Skeletal muscle cell (primary cell): ENCODE measurements around the gene DTNBP1.

Source experiments
- DNase-seq: peaks from one replicate; pipeline ENCODE4 v3.0.0-alpha.2; 2010; ENCODE audit warnings: low read depth
- H3K4me3 ChIP-seq: 2 replicates; pipeline ENCODE4 v1.5.1; 2011; ENCODE audit warnings: low read depth, mild to moderate bottlenecking, control low read depth, low read length, moderate library complexity

Gene DTNBP1

DNA sequence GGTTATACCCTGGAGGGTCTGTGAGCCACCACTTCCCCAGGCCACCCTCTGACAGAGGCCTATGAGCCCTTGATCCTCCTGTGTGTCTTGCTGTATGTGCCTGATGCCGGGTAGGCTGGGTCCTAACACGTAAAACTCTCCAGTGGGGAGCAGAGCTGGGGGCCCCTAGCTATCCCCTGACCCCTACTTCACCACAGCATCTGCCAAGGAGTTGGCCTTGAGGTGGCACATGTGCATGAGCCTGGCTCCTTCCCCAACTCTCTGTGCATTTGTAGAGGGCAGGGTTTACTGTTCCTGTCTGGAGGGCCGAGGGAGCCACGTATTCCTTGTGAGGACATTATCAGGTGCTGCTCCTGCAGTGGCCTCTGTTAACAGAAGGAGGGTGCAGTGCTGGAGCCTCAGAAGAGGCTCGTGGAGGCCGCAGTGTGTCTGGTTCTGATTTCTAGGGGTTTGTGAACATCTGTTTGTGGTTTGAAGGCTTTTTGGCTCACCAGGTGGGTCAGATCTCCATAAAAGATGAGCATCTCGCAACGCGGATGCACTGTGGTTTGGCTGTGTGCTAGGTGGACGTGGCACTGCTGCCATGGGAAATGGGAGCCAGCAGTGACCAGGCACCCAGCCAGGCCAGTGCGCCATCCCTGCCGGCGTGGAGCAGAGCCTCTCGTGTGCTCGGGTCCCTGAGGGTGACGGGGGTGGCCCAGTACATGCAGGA lies 152.1 kb downstream of the DTNBP1 start:
- H3K4me3 ChIP-seq = no peak overlapping the region
- no peak for DNase-seq

DNA sequence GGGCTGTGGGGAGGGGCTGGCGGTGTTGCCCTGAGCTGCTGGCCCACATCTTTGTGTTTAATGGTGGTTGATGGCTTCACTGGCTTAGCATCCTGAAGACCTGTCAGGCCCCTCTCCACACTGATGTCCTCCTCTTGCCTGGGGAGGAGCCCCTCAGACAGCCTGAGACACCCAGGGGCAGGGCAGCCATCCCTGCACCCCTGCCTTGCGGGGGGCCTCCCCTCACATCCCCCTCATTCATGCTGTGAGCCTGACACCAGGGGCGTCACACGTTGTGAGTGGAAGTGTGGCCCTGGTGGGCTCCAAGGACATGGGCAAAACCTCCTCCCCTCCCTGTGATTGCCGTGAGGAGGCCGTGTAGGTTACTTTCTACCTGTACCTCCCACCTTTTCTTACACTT lies 152.7 kb downstream of the DTNBP1 start:
- H3K4me3 ChIP-seq = no peak overlapping the region
- DNase-seq = no peak

DNA sequence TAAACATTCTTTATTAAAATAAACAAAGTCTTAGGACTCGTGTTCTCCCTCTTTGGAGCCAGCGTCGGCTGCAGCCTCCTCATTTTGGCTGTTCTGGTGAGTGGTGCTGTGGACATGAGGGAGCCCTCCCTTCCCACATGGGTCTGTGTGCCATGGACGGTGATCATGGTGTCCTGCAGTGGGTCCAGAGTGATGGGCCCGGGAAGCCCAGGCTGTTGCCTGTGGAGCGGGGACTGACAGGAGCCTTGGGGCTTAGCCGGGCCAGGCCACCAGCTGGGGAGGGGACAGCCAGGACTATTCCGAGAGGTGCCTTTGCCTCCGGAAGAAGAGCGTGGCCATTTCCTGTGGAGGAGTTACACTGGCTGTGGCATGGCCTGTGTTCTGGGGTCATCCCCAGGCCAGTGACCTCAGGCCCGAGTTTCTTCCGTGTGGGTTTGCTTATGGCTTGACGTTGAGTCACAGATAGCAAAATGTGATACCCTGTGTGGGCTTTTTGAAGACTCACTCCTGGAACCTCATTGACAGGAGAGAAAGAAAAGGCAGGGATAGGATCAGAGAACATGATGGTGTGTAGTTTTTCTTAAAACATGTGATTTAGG lies 153.4 kb downstream of the DTNBP1 start:
- no peak overlapping the region for H3K4me3 ChIP-seq
- no peak for DNase-seq

DNA sequence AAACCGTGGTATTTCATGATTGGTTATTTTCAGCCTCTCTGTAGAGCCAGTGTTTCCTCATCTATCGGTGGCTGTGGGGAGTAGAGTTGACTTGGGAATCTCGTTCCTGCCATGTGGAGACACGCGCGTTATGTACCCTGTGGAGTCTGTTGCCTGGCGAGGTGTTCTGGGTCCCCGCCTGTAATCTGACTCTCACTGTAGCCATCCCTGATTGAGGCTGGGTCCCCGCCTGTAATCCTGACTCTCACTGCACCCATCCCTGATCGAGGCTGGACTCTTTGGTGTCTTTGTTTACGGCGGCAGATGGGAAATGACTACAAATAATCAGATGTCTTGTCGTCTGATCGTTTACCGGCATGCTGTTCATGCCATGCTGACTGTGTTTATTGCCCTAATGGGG lies 153.9 kb downstream of the DTNBP1 start:
- no peak for DNase-seq

DNA sequence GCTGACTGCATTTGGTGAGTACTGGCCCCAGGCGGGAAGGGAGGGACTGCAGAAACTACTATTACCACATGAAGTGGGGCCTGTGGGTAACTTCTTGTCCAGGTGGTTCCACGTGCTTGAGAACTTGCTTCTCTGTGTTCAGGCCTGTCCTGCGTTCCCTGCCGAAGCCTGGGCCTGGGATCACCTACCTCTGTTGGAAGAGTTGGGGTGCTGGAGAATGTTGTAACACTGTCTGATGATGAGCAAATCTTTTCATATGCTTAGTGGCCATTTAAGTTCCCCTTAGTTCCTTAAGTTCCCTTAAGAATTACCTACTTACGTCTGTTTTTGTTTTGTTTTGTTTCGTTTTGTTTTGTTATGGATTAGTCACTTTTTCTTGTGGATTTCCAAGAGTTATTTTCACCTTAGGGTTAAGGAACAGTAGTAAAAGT lies 154.4 kb downstream of the DTNBP1 start:
- no peak overlapping the region for H3K4me3 ChIP-seq
- DNase-seq = no peak

More for the DNA sequence above, 153.9 kb downstream of the DTNBP1 start:
- no peak overlapping the region for H3K4me3 ChIP-seq

DNA sequence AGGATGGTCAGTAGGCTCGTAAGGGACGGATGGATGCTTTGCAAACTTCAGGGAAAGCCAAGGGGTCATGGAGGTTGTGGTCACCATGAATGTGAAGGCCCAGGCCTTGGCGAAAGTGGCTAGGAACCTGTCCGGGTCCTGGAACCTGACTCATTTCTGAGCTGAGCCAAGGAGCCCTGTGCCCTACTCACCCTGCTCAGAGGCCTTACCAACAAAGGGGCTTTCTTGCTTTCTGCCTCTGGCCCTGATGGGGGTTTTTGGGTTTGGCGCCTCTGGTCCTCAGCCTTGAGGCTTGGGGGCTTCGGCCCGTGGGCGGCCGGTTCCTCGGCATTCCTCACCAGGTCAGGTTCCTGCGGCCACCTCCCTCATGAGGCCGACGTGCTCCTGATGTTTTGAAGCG lies 155.1 kb downstream of the DTNBP1 start:
- no peak overlapping the region for H3K4me3 ChIP-seq
- DNase-seq = no peak

DNA sequence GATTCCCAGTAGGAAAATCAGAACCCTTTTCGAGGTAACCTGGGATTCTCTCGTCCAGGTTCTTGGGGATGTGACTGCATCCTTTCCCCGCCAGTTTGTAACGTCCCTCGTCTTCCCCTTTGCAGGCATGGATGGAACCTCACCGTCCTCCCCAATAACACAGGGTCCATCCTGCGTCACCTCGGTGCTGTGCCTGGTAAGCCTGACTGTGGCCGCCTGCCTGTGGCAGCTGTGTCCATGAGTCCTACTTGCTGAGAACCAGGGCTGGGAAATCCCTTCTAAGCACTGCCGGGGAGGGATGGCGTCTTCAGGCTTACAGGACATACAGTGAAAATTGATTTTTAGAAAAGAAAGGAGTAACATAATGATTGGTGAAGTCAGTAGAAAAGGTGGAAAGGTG lies 155.6 kb downstream of the DTNBP1 start:
- H3K4me3 ChIP-seq = no peak overlapping the region
- DNase-seq = no peak

DNA sequence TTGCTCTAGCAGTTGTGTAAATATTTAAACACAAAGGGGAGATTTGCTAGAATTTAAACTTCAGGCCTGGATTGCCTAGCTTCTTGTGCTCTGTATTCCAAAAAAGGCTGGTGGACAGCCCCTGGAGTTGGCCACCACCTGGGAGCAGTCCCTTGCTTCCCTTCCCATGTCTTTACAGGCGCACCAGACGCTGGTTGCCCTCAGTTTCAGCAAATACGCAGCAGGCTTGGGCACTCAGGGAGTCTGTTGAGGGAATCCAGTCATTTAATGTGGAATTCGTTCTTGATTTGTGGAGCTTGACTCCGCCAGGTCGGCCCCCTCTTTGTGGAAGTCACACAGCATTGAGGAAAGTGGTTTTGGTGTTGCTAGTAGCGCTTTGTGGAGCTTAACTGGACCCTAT lies 156.8 kb downstream of the DTNBP1 start:
- DNase-seq = no peak
- H3K4me3 ChIP-seq = no peak overlapping the region

DNA sequence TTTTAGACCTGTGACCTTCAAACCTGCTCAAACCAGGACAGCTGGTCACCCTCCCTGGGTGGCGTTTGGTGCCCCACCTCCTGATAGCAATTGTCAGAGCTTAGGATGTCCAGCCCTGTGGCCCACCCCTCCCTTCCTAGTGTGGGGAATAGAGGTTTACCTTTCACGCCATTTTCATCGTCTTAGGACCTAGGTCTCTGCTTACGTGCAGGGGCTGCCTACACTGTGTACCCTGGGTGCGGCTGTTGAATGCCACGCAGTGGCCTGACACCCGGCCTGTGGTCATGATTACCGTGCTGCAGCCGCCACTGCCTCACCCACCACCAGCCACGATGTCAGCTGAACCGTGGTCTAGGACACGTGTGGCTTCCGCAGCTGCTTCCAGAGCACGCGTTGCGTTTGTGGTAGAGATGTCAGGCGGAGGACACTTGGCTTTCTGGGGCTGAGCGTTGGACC lies 157.3 kb downstream of the DTNBP1 start:
- DNase-seq = peak; percentile 53
- no peak overlapping the region for H3K4me3 ChIP-seq

DNA sequence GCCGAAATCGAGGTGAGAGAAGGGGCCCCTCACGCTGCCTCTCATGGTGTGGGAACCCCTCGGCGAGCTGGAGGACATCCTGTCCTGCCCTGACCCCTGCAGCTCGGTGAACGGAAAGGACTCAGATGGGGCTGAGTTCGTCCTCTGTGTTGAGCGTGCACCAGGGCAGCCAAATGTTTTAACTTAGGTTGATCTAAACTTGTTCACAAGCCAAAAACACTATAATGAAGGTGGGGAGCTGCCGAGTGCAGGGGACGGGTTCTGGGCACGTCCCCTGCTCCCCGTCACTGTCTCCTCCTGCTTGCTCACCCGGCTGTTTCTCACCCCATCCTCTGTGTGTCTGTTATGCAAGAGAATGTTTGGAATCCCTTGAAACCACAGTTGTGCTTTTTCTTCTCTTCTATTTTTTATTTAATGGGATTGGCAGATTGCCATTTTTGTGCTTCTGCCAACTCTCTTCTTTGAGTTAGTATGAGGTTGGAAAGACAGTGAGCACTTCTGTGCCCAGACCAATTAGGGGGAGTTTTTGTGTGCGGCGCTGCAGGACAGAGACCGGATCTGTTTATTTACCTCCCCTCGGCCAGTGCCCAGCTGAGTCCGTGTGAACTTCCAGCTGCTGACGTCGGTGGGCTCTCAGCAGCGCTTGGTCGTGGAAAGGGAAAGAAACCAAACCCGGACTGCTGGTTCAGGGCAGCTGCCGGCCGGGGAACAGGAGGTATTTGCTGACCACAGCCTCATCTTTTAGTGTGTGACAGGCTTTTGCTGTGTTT lies 158.1 kb downstream of the DTNBP1 start:
- H3K4me3 ChIP-seq = peak overlapping the region; percentile 21
- peak; percentile 98 for DNase-seq

DNA sequence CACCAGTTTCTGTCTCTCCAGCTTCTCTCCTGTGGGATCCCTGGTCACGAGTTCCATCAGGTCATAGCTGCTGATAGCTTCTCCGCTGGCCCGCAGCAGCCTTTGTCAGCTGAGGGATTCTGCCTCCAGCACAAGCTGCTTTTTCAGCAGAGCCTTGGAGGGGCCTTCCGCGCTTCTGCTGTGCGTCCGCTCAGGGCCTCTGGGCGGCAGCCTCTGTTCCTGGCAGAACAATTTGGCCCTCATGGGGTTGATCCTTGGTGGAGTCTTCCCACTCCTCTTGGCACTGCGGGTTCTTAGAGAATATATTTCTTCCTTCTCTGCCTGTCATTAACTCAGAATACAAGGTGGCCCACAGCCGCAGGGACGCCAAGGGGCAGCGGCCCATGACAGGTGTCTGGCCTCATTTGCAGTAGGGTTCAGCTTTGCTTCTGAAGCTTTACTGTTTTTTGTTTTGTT lies 158.8 kb downstream of the DTNBP1 start:
- peak overlapping the region; percentile 21 for H3K4me3 ChIP-seq
- DNase-seq = no peak

DNA sequence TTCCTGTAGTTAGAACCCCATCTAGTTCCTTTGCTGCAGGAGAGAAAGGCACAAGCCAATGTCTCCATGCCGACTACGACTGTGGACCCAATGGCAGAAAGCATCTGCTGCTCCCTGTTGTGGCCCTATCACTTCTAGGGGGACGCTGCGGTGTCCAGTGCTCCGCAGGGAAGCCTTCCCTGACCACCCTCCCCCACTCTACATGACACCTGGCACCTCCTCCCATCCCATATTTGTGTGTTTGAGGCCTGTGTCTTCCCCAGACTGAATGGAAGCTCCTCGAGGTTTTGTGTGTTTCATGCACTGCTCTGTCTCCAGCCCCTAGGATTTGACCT lies 159.5 kb downstream of the DTNBP1 start:
- no peak for DNase-seq
- no peak overlapping the region for H3K4me3 ChIP-seq

DNA sequence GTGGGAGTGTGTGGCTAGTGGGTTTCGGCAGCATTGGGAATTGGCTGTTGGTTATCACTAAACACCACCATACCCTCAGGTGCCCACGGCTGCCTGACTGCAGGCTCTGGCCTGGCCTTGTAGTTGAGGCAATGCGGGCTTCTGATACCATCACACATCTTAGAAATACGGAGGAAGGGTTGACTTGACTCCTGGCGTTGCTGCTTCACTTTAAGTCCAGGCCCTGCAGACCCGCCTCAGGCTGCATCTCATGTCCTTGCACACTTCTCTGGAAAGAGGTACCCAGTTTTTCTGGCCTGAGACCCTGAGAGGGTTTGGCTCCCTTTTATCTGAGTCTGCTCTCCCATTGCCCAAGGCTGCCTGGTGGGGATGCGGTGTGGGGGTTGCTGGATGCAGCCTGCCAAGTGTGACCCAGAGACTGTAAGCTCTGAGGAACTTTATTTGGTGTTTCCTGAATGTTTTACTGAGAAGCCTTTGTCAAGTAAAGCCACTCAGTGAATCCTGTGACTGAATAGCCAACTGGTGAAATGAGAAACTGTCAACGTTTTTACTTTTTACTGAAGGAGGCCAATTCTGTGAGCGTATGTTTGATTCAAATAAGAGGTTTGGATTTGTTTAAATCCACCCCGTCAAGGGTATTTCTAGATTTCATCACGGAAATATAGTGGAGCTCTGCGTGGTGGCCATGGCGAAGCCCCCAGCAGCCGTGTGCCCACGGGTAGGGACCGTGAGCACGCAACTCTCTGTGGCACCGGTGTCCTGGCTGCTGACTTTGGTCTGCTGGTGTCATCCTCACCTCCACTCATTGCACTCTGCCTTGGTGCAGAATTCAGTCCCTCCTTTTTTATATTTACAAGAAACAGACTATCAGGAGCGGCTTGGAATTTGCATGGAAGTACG lies 160.1 kb downstream of the DTNBP1 start:
- H3K4me3 ChIP-seq = no peak overlapping the region
- DNase-seq = no peak

DNA sequence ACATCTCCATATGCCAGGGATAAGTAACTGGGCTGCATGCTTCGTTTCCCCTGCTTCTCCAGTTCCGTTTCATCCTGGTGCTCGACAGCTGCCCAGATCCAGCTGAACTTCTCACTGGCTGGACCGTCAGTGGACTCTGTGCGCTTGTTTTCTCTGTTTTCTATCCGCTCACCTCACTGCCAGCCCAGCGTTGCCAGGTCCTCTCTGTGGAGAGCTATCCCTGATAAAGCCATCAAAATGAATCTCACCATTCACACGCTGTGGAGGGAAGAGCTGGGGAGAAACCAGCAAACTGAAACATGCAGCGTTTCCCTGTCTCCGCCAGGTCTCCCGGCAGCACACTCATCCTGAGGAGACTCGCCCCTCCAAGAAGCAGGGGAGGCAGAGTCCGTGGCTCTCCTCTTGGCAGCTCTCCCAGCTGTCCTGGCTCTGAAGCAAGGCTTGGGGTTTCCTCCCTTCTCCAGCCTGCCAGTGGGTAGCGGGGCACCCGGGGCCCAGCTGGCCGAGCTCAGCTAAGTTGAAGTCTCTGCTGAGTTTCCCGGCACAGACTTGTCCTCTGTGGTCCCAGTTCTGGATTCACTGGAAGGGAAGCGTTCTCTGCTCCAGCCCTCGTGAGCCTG lies 160.9 kb downstream of the DTNBP1 start:
- peak; percentile 76 for DNase-seq
- no peak overlapping the region for H3K4me3 ChIP-seq

DNA sequence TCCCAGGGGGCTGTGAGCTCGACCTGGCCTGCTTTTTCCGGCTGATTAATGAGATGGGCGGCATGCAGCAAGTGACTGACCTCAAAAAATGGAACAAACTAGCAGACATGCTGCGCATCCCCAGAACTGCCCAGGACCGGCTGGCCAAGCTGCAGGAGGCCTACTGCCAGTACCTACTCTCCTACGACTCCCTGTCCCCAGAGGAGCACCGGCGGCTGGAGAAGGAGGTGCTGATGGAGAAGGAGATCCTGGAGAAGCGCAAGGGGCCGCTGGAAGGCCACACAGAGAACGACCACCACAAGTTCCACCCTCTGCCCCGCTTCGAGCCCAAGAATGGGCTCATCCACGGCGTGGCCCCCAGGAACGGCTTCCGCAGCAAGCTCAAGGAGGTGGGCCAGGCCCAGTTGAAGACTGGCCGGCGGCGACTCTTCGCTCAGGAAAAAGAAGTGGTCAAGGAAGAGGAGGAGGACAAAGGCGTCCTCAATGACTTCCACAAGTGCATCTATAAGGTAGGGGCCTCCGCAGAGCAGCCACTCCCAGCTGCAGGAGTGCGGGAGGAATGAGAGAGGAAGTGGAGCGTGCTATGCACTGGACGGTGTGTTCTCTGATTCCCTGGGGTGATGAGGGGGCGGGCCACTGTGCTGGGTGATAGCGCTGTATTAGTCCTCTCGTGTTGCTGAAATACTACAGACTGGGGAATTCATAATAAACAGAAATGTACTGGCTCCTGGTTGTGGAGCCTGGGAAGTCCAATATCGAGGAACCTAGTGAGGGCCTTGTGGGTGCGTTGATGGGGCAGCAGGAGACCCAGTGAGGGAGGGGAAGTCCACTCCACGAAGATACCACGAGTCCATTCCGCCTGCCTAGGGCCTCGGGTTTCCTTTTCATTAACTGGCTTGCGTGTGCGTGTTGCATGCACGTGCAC lies 161.7 kb downstream of the DTNBP1 start:
- DNase-seq = no peak
- no peak overlapping the region for H3K4me3 ChIP-seq

DNA sequence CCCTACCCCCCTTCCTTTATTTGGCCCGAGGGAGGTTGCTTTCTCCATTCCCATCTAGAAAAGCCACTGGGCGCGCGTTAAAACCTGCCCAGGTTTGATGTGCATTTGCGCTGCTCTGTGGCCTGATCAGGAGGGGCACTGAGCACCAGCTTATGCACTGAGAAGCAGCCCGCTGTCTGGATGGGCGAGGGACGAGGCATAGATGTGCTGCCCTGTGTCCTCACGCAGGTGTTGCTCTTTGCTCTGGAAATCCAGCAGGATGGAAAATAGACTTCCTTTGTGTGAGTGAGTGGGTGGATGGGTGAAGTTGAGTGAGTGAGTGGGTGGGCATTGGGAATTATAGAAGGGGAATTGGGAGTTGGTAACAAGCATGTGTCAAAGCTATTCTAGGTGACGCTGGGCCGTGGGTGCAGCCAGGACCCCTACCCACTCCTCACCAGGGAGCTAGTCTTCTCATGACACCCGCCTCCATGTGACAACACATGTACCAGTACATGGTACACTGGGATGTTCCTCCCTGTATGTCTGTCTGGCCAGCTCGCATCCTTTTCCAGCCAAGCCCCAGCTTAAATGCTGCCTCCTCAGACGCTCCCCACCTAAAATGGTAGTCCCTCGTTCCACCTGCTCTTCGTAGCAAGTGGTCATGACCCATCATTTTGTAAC lies 162.6 kb downstream of the DTNBP1 start:
- no peak for DNase-seq
- H3K4me3 ChIP-seq = no peak overlapping the region

DNA sequence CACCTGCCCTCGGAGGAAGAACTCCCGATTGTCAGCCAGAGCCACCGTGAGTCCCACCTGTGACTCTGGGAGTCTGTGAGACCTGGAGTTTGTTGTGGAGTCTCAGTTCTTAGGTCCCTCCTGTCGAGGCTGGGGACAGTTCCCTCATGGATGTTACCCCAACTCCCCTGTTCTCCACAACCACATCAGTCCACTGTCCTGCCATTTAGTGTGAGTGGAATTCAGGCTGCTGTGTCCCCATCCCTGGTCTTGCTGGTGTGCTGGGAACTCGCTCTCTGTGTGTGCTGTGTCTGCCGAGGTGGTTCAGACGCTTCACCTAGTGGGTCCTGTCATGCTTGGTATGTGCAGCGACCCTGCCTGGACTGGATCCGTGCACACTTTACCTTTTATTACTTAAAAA lies 163.2 kb downstream of the DTNBP1 start:
- DNase-seq = no peak
- H3K4me3 ChIP-seq = no peak overlapping the region

DNA sequence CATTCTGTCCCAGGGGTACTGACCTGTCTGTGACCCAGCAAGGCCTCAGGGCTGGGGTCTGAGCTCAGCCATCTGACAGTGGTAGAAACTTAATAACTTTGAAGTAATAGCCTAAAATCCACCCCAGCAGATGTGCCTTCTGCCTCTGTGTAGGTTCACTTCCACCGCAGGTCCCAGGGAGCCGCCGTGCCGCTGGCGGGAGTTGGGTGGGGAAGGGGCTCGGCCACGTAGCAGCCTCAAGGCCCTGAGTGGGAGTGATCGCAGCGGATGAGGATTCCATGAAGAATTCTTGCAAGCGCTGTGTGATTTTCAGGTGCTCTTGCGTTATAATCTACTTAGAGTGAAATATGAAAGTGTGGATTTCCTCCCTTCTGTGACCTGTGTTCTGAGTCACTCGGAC lies 163.7 kb downstream of the DTNBP1 start:
- no peak for DNase-seq

More for the DNA sequence above, 163.7 kb downstream of the DTNBP1 start:
- no peak overlapping the region for H3K4me3 ChIP-seq
